ENCODE measurements around the gene MAGEH1.
"Not testable (repeated sequence)": the region's sequence is repeated elsewhere in the genome, so short reads cannot be mapped to it uniquely, and the experiment has no call there.

DNA sequence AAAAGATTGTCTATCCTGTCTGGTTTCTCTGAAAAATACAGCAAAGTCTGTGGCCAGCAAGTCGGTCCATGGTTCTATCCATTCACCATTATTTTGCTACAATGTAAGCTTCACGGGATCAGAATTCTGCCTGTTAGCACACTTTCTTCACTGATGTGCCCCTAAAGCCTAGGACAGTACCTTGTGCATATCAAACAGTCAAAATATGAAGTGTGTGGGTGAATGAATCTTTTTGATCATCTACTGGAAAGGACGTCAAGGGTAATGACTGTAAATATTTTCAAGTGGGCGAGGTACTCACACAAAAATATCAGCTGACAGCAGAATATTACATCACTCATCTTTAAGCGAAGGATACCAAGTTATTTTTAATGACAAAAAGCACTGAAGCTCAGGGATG is 13.2 kb downstream of the MAGEH1 start:
- TF ChIP-seq POLR2A (IDR thresholded peaks at IDR 0.05): not testable (repeated sequence)
- TF ChIP-seq, protein P1, sequence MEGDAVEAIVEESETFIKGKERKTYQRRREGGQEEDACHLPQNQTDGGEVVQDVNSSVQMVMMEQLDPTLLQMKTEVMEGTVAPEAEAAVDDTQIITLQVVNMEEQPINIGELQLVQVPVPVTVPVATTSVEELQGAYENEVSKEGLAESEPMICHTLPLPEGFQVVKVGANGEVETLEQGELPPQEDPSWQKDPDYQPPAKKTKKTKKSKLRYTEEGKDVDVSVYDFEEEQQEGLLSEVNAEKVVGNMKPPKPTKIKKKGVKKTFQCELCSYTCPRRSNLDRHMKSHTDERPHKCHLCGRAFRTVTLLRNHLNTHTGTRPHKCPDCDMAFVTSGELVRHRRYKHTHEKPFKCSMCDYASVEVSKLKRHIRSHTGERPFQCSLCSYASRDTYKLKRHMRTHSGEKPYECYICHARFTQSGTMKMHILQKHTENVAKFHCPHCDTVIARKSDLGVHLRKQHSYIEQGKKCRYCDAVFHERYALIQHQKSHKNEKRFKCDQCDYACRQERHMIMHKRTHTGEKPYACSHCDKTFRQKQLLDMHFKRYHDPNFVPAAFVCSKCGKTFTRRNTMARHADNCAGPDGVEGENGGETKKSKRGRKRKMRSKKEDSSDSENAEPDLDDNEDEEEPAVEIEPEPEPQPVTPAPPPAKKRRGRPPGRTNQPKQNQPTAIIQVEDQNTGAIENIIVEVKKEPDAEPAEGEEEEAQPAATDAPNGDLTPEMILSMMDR (IDR thresholded peaks at IDR 0.05): not testable (repeated sequence)

Measured in body of pancreas (tissue), 4 donors.